Suppressor macrophage treated with lipopolysaccharide for 4 hours (primary cell): ENCODE measurements around the gene TMEM86B.

Experiments used
- DNase-seq: peaks from one replicate; pipeline ENCODE4 v3.0.0-alpha.2; 2020

TMEM86B gene

GRCh38 chr19:55228403-55229031 is at the start of gene TMEM86B:
Gene TMEM86B, minus strand, starts transcription at chr19:55228763. Its CDS starts 22 bp downstream, at chr19:55228741.
- DNase-seq, result no peak

GRCh38 chr19:55277494-55277893 is 48.9 kb upstream of the TMEM86B start:
- no peak for DNase-seq

- no peak for DNase-seq
These were observed 48.3 kb upstream of the TMEM86B start for GRCh38 chr19:55276720-55277430.

GRCh38 chr19:55275851-55276719 is 47.5 kb upstream of the TMEM86B start:
- peak; percentile 33 for DNase-seq

- no peak for DNase-seq
These were observed 45.6 kb upstream of the TMEM86B start for GRCh38 chr19:55273978-55274707.

GRCh38 chr19:55272142-55272541 is 43.6 kb upstream of the TMEM86B start:
- no peak for DNase-seq

- no peak for DNase-seq
These were observed 41.8 kb upstream of the TMEM86B start for GRCh38 chr19:55270172-55270942.

- no peak for DNase-seq
These were observed 40.7 kb upstream of the TMEM86B start for GRCh38 chr19:55269299-55269698.

- DNase-seq, result no peak
These were observed 38.3 kb upstream of the TMEM86B start for GRCh38 chr19:55266840-55267239.

GRCh38 chr19:55266404-55266803 is 37.8 kb upstream of the TMEM86B start:
- no peak for DNase-seq

GRCh38 chr19:55265723-55266386 is 37.3 kb upstream of the TMEM86B start:
- DNase-seq, result no peak

GRCh38 chr19:55265173-55265572 is 36.6 kb upstream of the TMEM86B start:
- no peak for DNase-seq

- DNase-seq, result no peak
These were observed 36.0 kb upstream of the TMEM86B start for GRCh38 chr19:55264531-55264930.

GRCh38 chr19:55262359-55262758 is 33.8 kb upstream of the TMEM86B start:
- no peak for DNase-seq

GRCh38 chr19:55261671-55262126 is 33.1 kb upstream of the TMEM86B start:
- DNase-seq, result no peak

GRCh38 chr19:55259540-55260210 is 31.1 kb upstream of the TMEM86B start:
- no peak for DNase-seq

GRCh38 chr19:55258828-55259539 is 30.4 kb upstream of the TMEM86B start, which contains the start of gene PPP6R1:
Gene PPP6R1, minus strand, starts transcription at chr19:55259017. Its CDS starts 11,914 bp downstream, at chr19:55247103.
- DNase-seq, result peak; percentile 98

- no peak for DNase-seq
These were observed 29.9 kb upstream of the TMEM86B start for GRCh38 chr19:55258476-55258827.

GRCh38 chr19:55257461-55258420 is 29.2 kb upstream of the TMEM86B start:
- peak; percentile 49 for DNase-seq
